ENCODE measurements around the gene LRFN2.

GRCh38 chr6:40391851-40392517 is 195.2 kb downstream of the LRFN2 start:
- TF ChIP-seq CTCF (IDR thresholded peaks at IDR 0.05) = no peak
- TF ChIP-seq ZFX (IDR thresholded peaks at IDR 0.05; ENCODE audit: borderline replicate concordance) = no peak

Measured in 22Rv1 (cell line).